Measurements from ENCODE around the gene GAS2.

GAS2 gene

DNA sequence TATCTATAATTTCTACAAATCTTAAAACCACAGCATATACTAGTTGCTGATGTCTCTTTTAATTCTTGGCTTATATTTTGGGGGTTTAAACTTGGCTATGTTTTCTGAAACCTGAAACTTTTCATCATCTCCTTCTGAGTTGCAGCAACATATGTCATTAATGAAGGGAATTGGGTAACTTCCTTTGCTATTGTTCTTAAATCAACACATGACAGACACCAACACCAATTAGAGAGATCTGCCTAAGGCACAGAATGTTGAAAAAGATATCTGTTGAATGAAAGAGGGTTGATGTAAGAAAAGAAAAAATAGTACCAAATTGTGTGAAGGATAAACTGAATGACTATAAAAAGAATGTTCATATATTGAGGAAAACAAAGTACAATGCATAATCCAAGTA is 10.3 kb upstream of the GAS2 start:
- ChIA-PET POLR2A (no interaction called here), CTCF (no interaction called here)
- TF ChIP-seq, protein P1, sequence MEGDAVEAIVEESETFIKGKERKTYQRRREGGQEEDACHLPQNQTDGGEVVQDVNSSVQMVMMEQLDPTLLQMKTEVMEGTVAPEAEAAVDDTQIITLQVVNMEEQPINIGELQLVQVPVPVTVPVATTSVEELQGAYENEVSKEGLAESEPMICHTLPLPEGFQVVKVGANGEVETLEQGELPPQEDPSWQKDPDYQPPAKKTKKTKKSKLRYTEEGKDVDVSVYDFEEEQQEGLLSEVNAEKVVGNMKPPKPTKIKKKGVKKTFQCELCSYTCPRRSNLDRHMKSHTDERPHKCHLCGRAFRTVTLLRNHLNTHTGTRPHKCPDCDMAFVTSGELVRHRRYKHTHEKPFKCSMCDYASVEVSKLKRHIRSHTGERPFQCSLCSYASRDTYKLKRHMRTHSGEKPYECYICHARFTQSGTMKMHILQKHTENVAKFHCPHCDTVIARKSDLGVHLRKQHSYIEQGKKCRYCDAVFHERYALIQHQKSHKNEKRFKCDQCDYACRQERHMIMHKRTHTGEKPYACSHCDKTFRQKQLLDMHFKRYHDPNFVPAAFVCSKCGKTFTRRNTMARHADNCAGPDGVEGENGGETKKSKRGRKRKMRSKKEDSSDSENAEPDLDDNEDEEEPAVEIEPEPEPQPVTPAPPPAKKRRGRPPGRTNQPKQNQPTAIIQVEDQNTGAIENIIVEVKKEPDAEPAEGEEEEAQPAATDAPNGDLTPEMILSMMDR (IDR thresholded peaks at IDR 0.05; ENCODE audit: insufficient read depth, low read length, missing control alignments), result no peak
- DNase-seq (ENCODE audit: low read depth, low spot score), result no peak
- no peak overlapping the region for H3K4me3 ChIP-seq (ENCODE audit: low read depth, low read length)

GRCh38 chr11:22657101-22657694 is 9.2 kb upstream of the GAS2 start:
- no peak for DNase-seq (ENCODE audit: low read depth, low spot score)
- CTCF ChIA-PET, result interaction anchor here (1.1 kb wide), 1 partner anchor 33 kb away, joined by 3 read pairs; no protein-coding TSS in a partner anchor
- TF ChIP-seq, protein P1 (IDR thresholded peaks at IDR 0.05; ENCODE audit: insufficient read depth, low read length, missing control alignments), result no peak
- POLR2A ChIA-PET, result no interaction called here
- H3K4me3 ChIP-seq (ENCODE audit: low read depth, low read length), result no peak overlapping the region

- POLR2A ChIA-PET, result no interaction called here
- TF ChIP-seq, protein P1 (IDR thresholded peaks at IDR 0.05; ENCODE audit: insufficient read depth, low read length, missing control alignments), result no peak
Observed at GRCh38 chr11:22659783-22660182, 6.6 kb upstream of the GAS2 start.

DNA sequence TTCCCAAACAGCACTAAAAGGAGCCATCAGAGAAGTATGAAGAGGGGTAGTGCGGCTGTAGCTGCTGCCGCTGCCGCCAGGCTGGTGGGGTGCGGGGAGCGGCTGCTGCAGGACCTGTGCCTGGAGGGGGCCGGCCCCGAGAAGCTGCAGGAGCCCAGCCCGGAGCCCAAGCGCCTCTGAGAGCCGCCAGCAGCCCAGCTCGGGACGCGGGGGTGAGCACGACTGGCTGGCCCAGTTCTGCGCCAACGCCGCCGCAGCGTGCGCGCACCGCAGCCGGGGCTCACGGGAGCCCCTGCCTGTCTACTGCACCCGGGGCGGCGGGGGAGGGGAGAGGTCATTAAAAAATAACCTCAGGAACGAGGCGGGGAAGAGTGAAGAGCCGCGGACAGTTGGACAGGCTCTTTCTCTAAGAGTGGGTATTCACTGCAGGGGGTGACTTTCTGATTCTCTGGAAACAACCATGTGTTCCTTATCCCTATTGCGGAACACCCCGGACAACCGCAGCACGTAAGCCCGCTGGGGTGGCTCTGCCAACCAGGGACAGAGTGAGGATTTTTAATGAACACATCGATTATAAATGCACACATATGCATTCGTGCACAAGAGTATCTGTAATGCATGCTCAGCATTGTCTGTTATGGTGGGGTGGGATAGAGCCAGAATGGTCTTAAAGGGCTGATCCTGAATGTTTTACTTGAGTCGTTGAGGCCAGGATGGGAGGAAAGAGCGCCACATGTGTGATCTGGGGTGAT is 453 bp downstream of the GAS2 start:
- CTCF ChIA-PET, result interaction anchor here (1.1 kb wide), 1 partner anchor 42 kb away, joined by 3 read pairs; no protein-coding TSS in a partner anchor
- peak overlapping the region; percentile 21 for H3K4me3 ChIP-seq (ENCODE audit: low read depth, low read length)
- no peak for DNase-seq (ENCODE audit: low read depth, low spot score)
- POLR2A ChIA-PET, result no interaction called here
- TF ChIP-seq, protein P1 (IDR thresholded peaks at IDR 0.05; ENCODE audit: insufficient read depth, low read length, missing control alignments), result no peak

More at GRCh38 chr11:22659783-22660182, 6.6 kb upstream of the GAS2 start:
- H3K4me3 ChIP-seq (ENCODE audit: low read depth, low read length), result no peak overlapping the region
- no peak for DNase-seq (ENCODE audit: low read depth, low spot score)
- CTCF ChIA-PET, result no interaction called here

DNA sequence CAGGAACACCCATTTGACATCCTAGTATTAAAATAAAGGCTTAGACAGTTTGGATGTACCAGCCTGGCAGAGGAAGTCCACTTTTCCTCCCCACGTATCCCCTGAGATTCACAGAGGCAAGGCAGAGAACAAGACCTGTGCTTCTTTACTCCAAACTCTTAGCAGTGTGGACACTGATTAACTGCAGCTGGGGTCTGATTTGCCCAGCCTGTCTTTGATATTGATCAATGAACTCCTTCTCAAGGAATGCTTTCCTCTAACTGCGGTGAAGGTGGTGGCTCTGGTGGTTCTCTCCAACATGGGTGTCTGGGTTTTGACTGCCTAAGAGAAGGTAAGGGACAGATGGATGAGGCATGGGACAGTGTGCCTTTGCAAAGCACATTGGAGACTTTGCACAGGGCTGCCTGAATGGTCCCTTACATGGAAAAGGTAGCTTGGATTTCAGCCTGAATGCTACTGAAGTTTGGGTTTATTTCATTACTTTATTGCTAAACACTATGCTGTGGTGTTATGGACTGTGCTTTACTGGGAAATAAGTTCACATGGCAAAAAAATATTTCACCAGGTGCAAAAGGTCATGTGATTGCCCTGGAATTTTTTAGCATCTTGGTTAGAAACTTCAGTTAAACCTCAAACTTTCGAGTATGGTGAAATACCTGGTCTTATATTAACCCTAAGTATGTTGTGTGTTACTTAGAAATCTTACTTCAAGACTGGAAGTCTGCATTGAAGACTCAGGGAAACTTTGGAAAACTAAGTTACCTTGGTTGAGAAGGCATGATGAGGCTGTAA is 1.8 kb downstream of the GAS2 start:
- POLR2A ChIA-PET, result no interaction called here
- CTCF ChIA-PET, result no interaction called here
- DNase-seq (ENCODE audit: low read depth, low spot score), result no peak
- no peak overlapping the region for H3K4me3 ChIP-seq (ENCODE audit: low read depth, low read length)
- TF ChIP-seq, protein P1 (IDR thresholded peaks at IDR 0.05; ENCODE audit: insufficient read depth, low read length, missing control alignments), result no peak

- TF ChIP-seq, protein P1 (IDR thresholded peaks at IDR 0.05; ENCODE audit: insufficient read depth, low read length, missing control alignments), result no peak
- DNase-seq (ENCODE audit: low read depth, low spot score), result no peak
- ChIA-PET CTCF (no interaction called here), POLR2A (no interaction called here)
- H3K4me3 ChIP-seq (ENCODE audit: low read depth, low read length), result no peak overlapping the region
Observed at GRCh38 chr11:22669368-22669767, 3.0 kb downstream of the GAS2 start.

All from AG04449 (cell line).